Prostate gland (tissue), 2 donors: Measurements from ENCODE around the gene PROKR1. TPM values are rescaled to one million over a fixed set of nuclear protein-coding genes. Genes with fewer than 3 reads are reported as not detected.
"Not testable (repeated sequence)": the region's sequence is repeated elsewhere in the genome, so short reads cannot be mapped to it uniquely, and the experiment has no call there.

Experiments
- DNase-seq: peaks from one replicate; pipeline ENCODE4 v3.0.0-alpha.2; 2019; ENCODE audit warnings: low spot score
- H3K27ac ChIP-seq, 2 donors: fragments of 200-600 bp; sonication (generic); 2 replicates each; pipeline ENCODE4 v1.5.1; 2017 to 2019
- H3K27me3 ChIP-seq: fragments of 200-600 bp; sonication (generic); replicated peaks from 2 replicates; pipeline ENCODE4 v1.5.1; 2019; ENCODE audit not compliant: insufficient read depth
- H3K36me3 ChIP-seq, 2 donors: fragments of 200-600 bp; sonication (generic); 1 replicate in 1 of 2; 2 replicates in 1 of 2; pipeline versions ENCODE4 v1.5.1 to v1.8.1; 2017 to 2019
- H3K4me1 ChIP-seq: fragments of 200-600 bp; sonication (generic); replicated peaks from 2 replicates; pipeline ENCODE4 v1.5.1; 2019
- H3K4me3 ChIP-seq, 2 donors: fragments of 200-600 bp; sonication (generic); 2 replicates each; pipeline ENCODE4 v1.5.1; 2017 to 2019
- H3K9me3 ChIP-seq: fragments of 200-600 bp; sonication (generic); 2 replicates; pipeline ENCODE4 v1.5.1; 2017
- POLR2A ChIP-seq: fragments of 450-650 bp; IDR thresholded peaks from one replicate; pipeline ENCODE4 v1.6.1; 2016; ENCODE audit warnings: antibody characterized with exemption, mild to moderate bottlenecking
- POLR2AphosphoS5 ChIP-seq: sonication (generic); formaldehyde crosslinking; IDR thresholded peaks from one replicate; pipeline ENCODE4 v1.6.1; 2017; ENCODE audit warnings: antibody characterized with exemption
- WGBS: methylation state at CpG from one replicate; pipeline ENCODE4 v1.1.5; 2018; 5-methylcytosine and 5-hydroxymethylcytosine counted together
- intact Hi-C: fragments of 100-400 bp; cut with DNase I; formaldehyde crosslinking; loops from one replicate; pipeline ENCODE4 v1.14.2; 2022
- total RNA-seq, 2 donors: library from RNA; depleted of rRNA; stranded (reverse); fragments of >200 nt; gene quantifications; one replicate each; pipeline ENCODE4 v1.1.0, GENCODE V29; 2016
- TF ChIP-seq, protein P1 (sequence below), 4 experiments: fragments of 200-600 bp in 2 of 4; fragments of 450-650 bp in 2 of 4; sonication (generic) in 2 of 4; IDR thresholded peaks; 1 replicate in 3 of 4; 2 replicates in 1 of 4; pipeline ENCODE4 v1.5.1; 2016 to 2019; ENCODE audit warnings: antibody characterized with exemption in 4 of 4, mild to moderate bottlenecking in 2 of 4, moderate library complexity in 2 of 4

Gene PROKR1
- total RNA-seq, 2 donors from 2014 or later, result 0.40 TPM; not detected in 1

DNA sequence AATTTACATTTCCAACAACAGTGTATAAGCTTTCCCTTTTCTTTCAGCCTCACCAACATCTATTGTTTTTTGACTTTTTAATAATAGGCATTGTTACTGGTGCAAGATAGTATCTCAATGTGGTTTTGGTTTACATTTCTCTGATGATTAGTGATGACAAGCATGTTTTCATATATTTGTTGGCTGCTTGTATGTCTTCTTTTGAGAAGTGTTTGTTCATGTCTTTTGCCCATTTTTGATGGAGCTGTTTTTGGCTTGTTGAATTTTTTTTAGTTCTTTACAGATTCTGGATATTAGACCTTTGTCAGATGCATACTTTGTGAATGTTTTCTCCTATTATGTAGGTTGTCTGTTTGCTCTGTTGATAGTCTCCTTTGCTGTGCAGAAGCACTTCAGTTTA is 32.1 kb downstream of the PROKR1 start:
- no peaks in the 10 kb centered on the region for H3K9me3 ChIP-seq
- no peak overlapping the region for H3K4me3 ChIP-seq
- no peaks in the 10 kb centered on the region for H3K4me1 ChIP-seq
- intact Hi-C loops, result no loop called here
- H3K36me3 ChIP-seq, result no peaks in the 10 kb centered on the region
- DNase-seq, result no peak
- TF ChIP-seq, protein P1, sequence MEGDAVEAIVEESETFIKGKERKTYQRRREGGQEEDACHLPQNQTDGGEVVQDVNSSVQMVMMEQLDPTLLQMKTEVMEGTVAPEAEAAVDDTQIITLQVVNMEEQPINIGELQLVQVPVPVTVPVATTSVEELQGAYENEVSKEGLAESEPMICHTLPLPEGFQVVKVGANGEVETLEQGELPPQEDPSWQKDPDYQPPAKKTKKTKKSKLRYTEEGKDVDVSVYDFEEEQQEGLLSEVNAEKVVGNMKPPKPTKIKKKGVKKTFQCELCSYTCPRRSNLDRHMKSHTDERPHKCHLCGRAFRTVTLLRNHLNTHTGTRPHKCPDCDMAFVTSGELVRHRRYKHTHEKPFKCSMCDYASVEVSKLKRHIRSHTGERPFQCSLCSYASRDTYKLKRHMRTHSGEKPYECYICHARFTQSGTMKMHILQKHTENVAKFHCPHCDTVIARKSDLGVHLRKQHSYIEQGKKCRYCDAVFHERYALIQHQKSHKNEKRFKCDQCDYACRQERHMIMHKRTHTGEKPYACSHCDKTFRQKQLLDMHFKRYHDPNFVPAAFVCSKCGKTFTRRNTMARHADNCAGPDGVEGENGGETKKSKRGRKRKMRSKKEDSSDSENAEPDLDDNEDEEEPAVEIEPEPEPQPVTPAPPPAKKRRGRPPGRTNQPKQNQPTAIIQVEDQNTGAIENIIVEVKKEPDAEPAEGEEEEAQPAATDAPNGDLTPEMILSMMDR (IDR thresholded peaks at IDR 0.05), result no peak
- TF ChIP-seq POLR2A (no peak), POLR2AphosphoS5 (no peak)
- no peak overlapping the region for H3K27ac ChIP-seq
- H3K27me3 ChIP-seq, result no peaks in the 10 kb centered on the region

GRCh38 chr2:68677837-68678236 is 34.5 kb downstream of the PROKR1 start:
- DNase-seq, H3K4me1 ChIP-seq, H3K4me3 ChIP-seq, H3K9me3 ChIP-seq, H3K27me3 ChIP-seq, H3K36me3 ChIP-seq, H3K27ac ChIP-seq, intact Hi-C loops: not testable (repeated sequence)
- 100% methylated on average over 3 of the region's 3 CpGs for WGBS

GRCh38 chr2:68679166-68679916 is 36.0 kb downstream of the PROKR1 start:
- H3K4me3 ChIP-seq, H3K27me3 ChIP-seq, H3K27ac ChIP-seq, H3K9me3 ChIP-seq, DNase-seq, H3K36me3 ChIP-seq, H3K4me1 ChIP-seq, intact Hi-C loops: not testable (repeated sequence)
- 44% methylated on average over 22 of the region's 25 CpGs for WGBS

- H3K27ac ChIP-seq, H3K4me1 ChIP-seq, DNase-seq, H3K36me3 ChIP-seq, H3K27me3 ChIP-seq, H3K4me3 ChIP-seq, H3K9me3 ChIP-seq, intact Hi-C loops: not testable (repeated sequence)
- WGBS, result 93% methylated on average over 9 of the region's 9 CpGs
These were observed 36.5 kb downstream of the PROKR1 start for GRCh38 chr2:68679917-68680267.

GRCh38 chr2:68684197-68684596 is 40.8 kb downstream of the PROKR1 start:
- Histone ChIP-seq H3K27me3 (no peaks in the 10 kb centered on the region), H3K4me1 (no peaks in the 10 kb centered on the region), H3K27ac (no peak overlapping the region), H3K36me3 (no peaks in the 10 kb centered on the region), H3K9me3 (no peaks in the 10 kb centered on the region), H3K4me3 (no peak overlapping the region)
- whole genome bisulfite sequencing, result 60% methylated on average over 2 of the region's 2 CpGs
- no peak for DNase-seq
- no peak for TF ChIP-seq POLR2A
- TF ChIP-seq, protein P1 (IDR thresholded peaks at IDR 0.05), result no peak
- no peak for TF ChIP-seq POLR2AphosphoS5
- intact Hi-C loops, result no loop called here

- intact Hi-C loops, result no loop called here
- no peak for TF ChIP-seq POLR2A
- TF ChIP-seq, protein P1 (IDR thresholded peaks at IDR 0.05), result no peak
- no peak for TF ChIP-seq POLR2AphosphoS5
- WGBS, result 80% methylated on average over 5 of the region's 5 CpGs
- H3K9me3 ChIP-seq, result no peaks in the 10 kb centered on the region
- DNase-seq, result no peak
- no peak overlapping the region for H3K4me3 ChIP-seq
- no peak overlapping the region for H3K27ac ChIP-seq
- H3K27me3 ChIP-seq, result no peaks in the 10 kb centered on the region
- H3K4me1 ChIP-seq, result no peaks in the 10 kb centered on the region
- H3K36me3 ChIP-seq, result no peaks in the 10 kb centered on the region
These were observed 42.8 kb downstream of the PROKR1 start for GRCh38 chr2:68686178-68686577.
